T-cell (primary cell): ENCODE results near the gene CHID1. TPM values are rescaled to one million over a fixed set of nuclear protein-coding genes. Genes with fewer than 3 reads are reported as not detected.

Experiments
- ATAC-seq, 4 experiments: fragments of 200-7000 bp in 3 of 4; fragments of 150-1000 bp in 1 of 4; cut with Tn5 transposase; replicated peaks in 1 of 4; 1 replicate in 3 of 4; 2 replicates in 1 of 4; pipeline ENCODE4 v1.10.0; 2021; ENCODE audit warnings: moderate library complexity in 3 of 4, mild to moderate bottlenecking in 2 of 4, moderate number of reproducible peaks in 1 of 4
- CTCF ChIA-PET, 2 donors: fragments of 300-600 bp; sonication (Branson Sonifier 250); formaldehyde crosslinking; loops; one replicate each; lab custom pipeline; 2022; ENCODE audit warnings: antibody characterized with exemption in 2 of 2; lab: Charles Lee
- POLR2A ChIA-PET, 2 donors: fragments of 300-600 bp; sonication (Branson Sonifier 250); formaldehyde crosslinking; loops; one replicate each; lab custom pipeline; 2022; ENCODE audit warnings: antibody characterized with exemption in 2 of 2; lab: Charles Lee
- DNase-seq, 35 experiments: peaks; one replicate each; pipeline versions ENCODE4 v3.0.0 to v3.0.0-alpha.2; 2013 to 2023
- H3K27ac ChIP-seq: one replicate; pipeline ENCODE4 v1.5.1; 2013; ENCODE audit warnings: low read length
- H3K27me3 ChIP-seq, 2 experiments: replicated peaks in 1 of 2; 1 replicate in 1 of 2; 2 replicates in 1 of 2; pipeline versions ENCODE4 v1.6.1 to v1.7.0; 2013; ENCODE audit warnings: low read length in 1 of 2, mixed read lengths in 1 of 2; ENCODE audit not compliant: control insufficient read depth in 2 of 2, insufficient read depth in 2 of 2; ENCODE audit errors: extremely low read depth in 1 of 2
- H3K36me3 ChIP-seq, 2 donors: 1 replicate in 1 of 2; 2 replicates in 1 of 2; pipeline versions ENCODE4 v1.6.1 to v1.7.0; 2013; ENCODE audit warnings: low read length in 1 of 2; ENCODE audit not compliant: control insufficient read depth in 2 of 2, insufficient read depth in 1 of 2; ENCODE audit errors: extremely low read depth in 1 of 2
- H3K4me1 ChIP-seq, 2 experiments: 1 replicate in 1 of 2; 2 replicates in 1 of 2; pipeline versions ENCODE4 v1.6.1 to v1.7.0; 2013; ENCODE audit warnings: low read length in 2 of 2, mixed read lengths in 1 of 2; ENCODE audit not compliant: insufficient read depth in 2 of 2, control insufficient read depth in 1 of 2; ENCODE audit errors: extremely low read depth in 1 of 2
- H3K4me3 ChIP-seq, 2 donors: 1 replicate in 1 of 2; 2 replicates in 1 of 2; pipeline versions ENCODE4 v1.5.1 to v1.7.0; 2013; ENCODE audit warnings: mild to moderate bottlenecking in 2 of 2, low read length in 1 of 2, moderate library complexity in 1 of 2; ENCODE audit not compliant: control insufficient read depth in 1 of 2; ENCODE audit errors: extremely low read depth in 1 of 2
- H3K9me3 ChIP-seq: 2 replicates; pipeline ENCODE4 v1.7.0; 2013
- H3K27ac Mint-ChIP-seq, 2 donors: one replicate each; pipeline ENCODE4 v1.8.0; 2020 to 2021; ENCODE audit warnings: mild to moderate bottlenecking in 2 of 2, mixed read lengths in 2 of 2
- H3K27me3 Mint-ChIP-seq, 2 donors: one replicate each; pipeline ENCODE4 v1.8.0; 2021 to 2022; ENCODE audit warnings: mixed read lengths in 2 of 2
- H3K36me3 Mint-ChIP-seq: one replicate; pipeline ENCODE4 v1.8.0; 2021; ENCODE audit warnings: mixed read lengths
- H3K4me1 Mint-ChIP-seq, 3 donors: one replicate each; pipeline ENCODE4 v1.8.0; 2020 to 2022; ENCODE audit warnings: mixed read lengths in 3 of 3, mild to moderate bottlenecking in 1 of 3
- H3K4me3 Mint-ChIP-seq, 3 donors: one replicate each; pipeline ENCODE4 v1.8.0; 2020 to 2022; ENCODE audit warnings: mild to moderate bottlenecking in 3 of 3, mixed read lengths in 3 of 3, moderate library complexity in 3 of 3
- H3K9me3 Mint-ChIP-seq, 3 donors: one replicate each; pipeline ENCODE4 v1.8.0; 2020 to 2022; ENCODE audit warnings: mixed read lengths in 3 of 3
- WGBS: methylation state at CpG from one replicate; pipeline ENCODE4 v1.1.5; 2013; ENCODE audit warnings: missing lambda C conversion rate; ENCODE audit not compliant: insufficient coverage; 5-methylcytosine and 5-hydroxymethylcytosine counted together
- total RNA-seq, 35 experiments: library from RNA in 6 of 35; stranded (reverse) in 6 of 35; fragments of 120-200 nt in 1 of 35; gene quantifications; one replicate each; pipeline versions ENCODE4 v1.2.1 to v1.2.4 and lab custom pipeline; 2013 to 2026

The CHID1 gene
- total RNA-seq (10 to 100 TPM; 39.0 to 68.4 (median 51.2) TPM), total RNA-seq (lab: John Stamatoyannopoulos, UW) (15.7 to 50.0 (median 23.9) reads per million in 29 experiments)
- total RNA-seq (2013), result 19.8 TPM

DNA sequence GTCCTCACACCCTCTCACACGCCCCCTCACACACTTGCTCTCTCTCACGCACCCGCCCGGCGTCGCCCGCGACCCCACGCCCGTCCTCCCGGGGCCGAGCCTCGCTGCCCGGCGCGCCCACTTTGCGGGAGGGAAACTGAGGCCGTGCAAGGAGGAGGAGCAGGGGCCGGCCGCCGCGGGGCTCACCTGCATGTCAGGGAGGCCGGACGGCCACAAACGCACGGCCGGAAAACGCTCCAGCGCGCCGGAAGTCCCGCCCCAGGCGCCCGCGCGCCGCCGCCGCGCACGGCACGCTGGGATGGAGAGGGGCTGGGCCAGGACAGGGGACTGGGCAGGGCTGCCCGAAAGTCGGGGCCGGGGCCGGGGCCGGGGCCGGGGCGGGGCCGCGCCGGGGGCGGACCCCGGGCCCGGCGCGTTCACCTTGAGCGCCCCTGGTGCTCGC is at the start of gene CHID1:
TSS of gene CHID1 (minus strand) at position 222 of the 442 bp plus-strand sequence. CDS start 5,994 bp downstream, outside the sequence.
- ChIA-PET CTCF (no interaction called here), POLR2A (interaction anchor here (0.5 kb wide), 2 partner anchors 10 to 409 kb away, joined by 4 read pairs; no protein-coding TSS in a partner anchor)
- 0% methylated on average over 58 of the region's 59 CpGs for WGBS
- Mint-ChIP-seq H3K4me3 (peak within 1 kb of the TSS; percentile 80 to 87 (median 87)), H3K9me3 (no peaks in the 10 kb centered on the region), H3K36me3 (peaks cover 2% of the 10 kb centered on the region), H3K27me3 (no peaks in the 10 kb centered on the region), H3K4me1 (peaks cover 13 to 25% (median 20%) of the 10 kb centered on the region in 3 donors), H3K27ac (peak within 1 kb of the TSS; percentile 83 to 90)
- H3K27ac ChIP-seq, result no peak within 1 kb of the TSS
- H3K9me3 ChIP-seq, result no peaks in the 10 kb centered on the region
- peaks cover 2 to 27% of the 10 kb centered on the region in 2 experiments for H3K4me1 ChIP-seq
- H3K27me3 ChIP-seq, result no peaks in the 10 kb centered on the region
- peak; percentile 38 to 85 (median 64) for DNase-seq
- peak within 1 kb of the TSS; percentile 60 to 72 for H3K4me3 ChIP-seq
- H3K36me3 ChIP-seq, result no peaks in the 10 kb centered on the region
- peak; percentile 95 to 97 (median 96) for ATAC-seq

GRCh38 chr11:959608-960007 is 49.0 kb upstream of the CHID1 start:
- Histone ChIP-seq H3K4me1 (peaks cover 0 to 2% of the 10 kb centered on the region in 2 experiments), H3K36me3 (peaks cover 0 to 42% of the 10 kb centered on the region in 2 donors), H3K9me3 (no peaks in the 10 kb centered on the region), H3K27me3 (no peaks in the 10 kb centered on the region), H3K4me3 (no peak overlapping the region), H3K27ac (no peak overlapping the region)
- Mint-ChIP-seq H3K4me1 (peaks cover 18 to 21% (median 19%) of the 10 kb centered on the region in 3 donors), H3K4me3 (no peak overlapping the region), H3K27me3 (no peaks in the 10 kb centered on the region), H3K27ac (no peak overlapping the region), H3K9me3 (no peaks in the 10 kb centered on the region), H3K36me3 (peaks cover 36% of the 10 kb centered on the region)
- 82% methylated on average over 9 of the region's 10 CpGs for WGBS
- ChIA-PET POLR2A (no interaction called here), CTCF (no interaction called here)
- DNase-seq (no peak), ATAC-seq (no peak)

DNA sequence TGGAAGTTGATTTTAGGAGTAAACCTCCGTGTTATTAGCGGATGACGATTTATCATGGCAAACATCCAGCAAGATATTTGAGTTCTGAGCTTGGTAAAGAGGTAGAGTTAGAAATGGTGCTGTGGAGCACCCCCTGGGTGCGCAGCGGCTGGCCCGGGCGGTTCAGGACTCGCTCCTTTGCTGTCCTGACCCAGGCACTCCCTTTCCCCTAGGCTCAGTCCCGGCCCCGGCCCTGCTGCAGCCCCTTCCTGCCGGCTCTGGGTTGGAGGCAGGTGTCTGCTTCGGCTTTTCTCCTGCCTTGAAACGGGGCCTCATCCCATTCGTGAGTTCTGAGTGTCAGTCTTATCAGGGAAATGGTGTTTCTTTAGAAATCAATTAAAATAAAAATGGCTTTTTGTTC is 48.4 kb upstream of the CHID1 start:
- Histone ChIP-seq H3K4me3 (no peak overlapping the region), H3K27me3 (no peaks in the 10 kb centered on the region), H3K9me3 (no peaks in the 10 kb centered on the region), H3K36me3 (peaks cover 0 to 38% of the 10 kb centered on the region in 2 donors), H3K4me1 (peaks cover 1 to 4% of the 10 kb centered on the region in 2 experiments), H3K27ac (no peak overlapping the region)
- Mint-ChIP-seq H3K27me3 (no peaks in the 10 kb centered on the region), H3K4me3 (no peak overlapping the region), H3K9me3 (no peaks in the 10 kb centered on the region), H3K27ac (no peak overlapping the region), H3K4me1 (peaks cover 24 to 27% (median 25%) of the 10 kb centered on the region in 3 donors), H3K36me3 (peaks cover 30% of the 10 kb centered on the region)
- ChIA-PET CTCF (no interaction called here), POLR2A (no interaction called here)
- 96% methylated on average over 10 of the region's 14 CpGs for WGBS
- DNase-seq (no peak), ATAC-seq (no peak)

- Histone ChIP-seq H3K36me3 (peaks cover 6 to 33% of the 10 kb centered on the region in 2 donors), H3K9me3 (no peaks in the 10 kb centered on the region), H3K4me3 (no peak overlapping the region), H3K27me3 (no peaks in the 10 kb centered on the region), H3K27ac (no peak overlapping the region), H3K4me1 (peaks cover 4 to 8% of the 10 kb centered on the region in 2 experiments)
- peaks cover 28 to 35% (median 30%) of the 10 kb centered on the region in 3 donors for H3K4me1 Mint-ChIP-seq
- ATAC-seq (no peak), DNase-seq (no peak)
- H3K4me3 Mint-ChIP-seq, result no peak overlapping the region
- WGBS, result 91% methylated on average over 3 of the region's 7 CpGs
- POLR2A ChIA-PET, result no interaction called here
- no peaks in the 10 kb centered on the region for H3K9me3 Mint-ChIP-seq
- no peaks in the 10 kb centered on the region for H3K27me3 Mint-ChIP-seq
- no peak overlapping the region for H3K27ac Mint-ChIP-seq
- peaks cover 25% of the 10 kb centered on the region for H3K36me3 Mint-ChIP-seq
- CTCF ChIA-PET, result no interaction called here
Measured at GRCh38 chr11:958101-958500, 47.5 kb upstream of the CHID1 start.

DNA sequence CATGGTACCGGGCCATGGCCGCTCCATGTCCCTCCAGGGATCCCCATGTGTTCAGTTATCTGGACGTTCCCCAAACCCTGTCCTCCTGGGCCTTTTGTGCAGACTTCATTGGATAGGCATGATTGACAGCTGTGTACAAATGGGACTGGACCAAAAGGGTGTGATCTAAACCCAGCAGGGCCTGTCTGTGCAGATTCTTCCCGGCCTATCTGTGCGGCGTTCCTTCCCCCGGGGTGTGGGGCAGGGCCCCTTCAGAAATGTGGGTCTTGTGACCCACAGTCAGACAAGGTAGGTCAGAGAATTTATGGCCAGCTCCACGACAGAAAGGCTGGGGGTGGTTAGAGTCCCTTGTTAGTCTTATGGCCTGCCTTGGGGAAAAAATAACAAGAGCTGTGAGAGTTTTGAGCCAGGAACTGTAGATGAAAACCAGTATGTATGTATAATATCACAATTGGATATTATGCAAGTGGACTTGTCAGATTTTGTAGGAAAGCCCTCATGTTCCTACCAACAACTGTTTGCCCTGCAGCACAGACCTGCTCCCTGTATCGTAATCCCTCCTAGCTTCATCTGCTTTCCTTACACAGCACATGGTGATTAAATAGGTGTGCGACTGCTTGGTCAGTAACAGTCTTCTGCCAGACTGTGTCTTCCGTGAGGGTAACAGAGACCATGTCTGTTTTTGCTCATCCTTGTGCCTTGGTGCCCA is 46.8 kb upstream of the CHID1 start:
- DNase-seq (no peak), ATAC-seq (no peak)
- Mint-ChIP-seq H3K27me3 (no peaks in the 10 kb centered on the region), H3K4me1 (peaks cover 35 to 42% (median 37%) of the 10 kb centered on the region in 3 donors), H3K4me3 (no peak overlapping the region), H3K27ac (no peak overlapping the region), H3K36me3 (peaks cover 22% of the 10 kb centered on the region), H3K9me3 (no peaks in the 10 kb centered on the region)
- WGBS, result 82% methylated on average over 9 of the region's 11 CpGs
- no peaks in the 10 kb centered on the region for H3K9me3 ChIP-seq
- peaks cover 6 to 28% of the 10 kb centered on the region in 2 donors for H3K36me3 ChIP-seq
- CTCF ChIA-PET, result no interaction called here
- no peaks in the 10 kb centered on the region for H3K27me3 ChIP-seq
- POLR2A ChIA-PET, result no interaction called here
- H3K4me1 ChIP-seq, result peaks cover 4 to 13% of the 10 kb centered on the region in 2 experiments
- H3K27ac ChIP-seq, result no peak overlapping the region
- no peak overlapping the region for H3K4me3 ChIP-seq

- H3K36me3 Mint-ChIP-seq, result peaks cover 15% of the 10 kb centered on the region
- peaks cover 6 to 20% of the 10 kb centered on the region in 2 donors for H3K36me3 ChIP-seq
- H3K27ac ChIP-seq, result no peak overlapping the region
- H3K27me3 ChIP-seq, result no peaks in the 10 kb centered on the region
- H3K9me3 Mint-ChIP-seq, result no peaks in the 10 kb centered on the region
- no peak for ATAC-seq
- H3K27ac Mint-ChIP-seq, result peak overlapping the region; percentile 7 to 68
- no peaks in the 10 kb centered on the region for H3K9me3 ChIP-seq
- no peak overlapping the region for H3K4me3 ChIP-seq
- CTCF ChIA-PET, result no interaction called here
- WGBS, result 98% methylated on average over 11 of the region's 15 CpGs
- POLR2A ChIA-PET, result no interaction called here
- H3K27me3 Mint-ChIP-seq, result no peaks in the 10 kb centered on the region
- no peak overlapping the region for H3K4me3 Mint-ChIP-seq
- peaks cover 36 to 46% (median 42%) of the 10 kb centered on the region in 3 donors for H3K4me1 Mint-ChIP-seq
- no peak for DNase-seq
- peaks cover 4 to 13% of the 10 kb centered on the region in 2 experiments for H3K4me1 ChIP-seq
Measured at GRCh38 chr11:955154-956063, 44.8 kb upstream of the CHID1 start.
